Dendritic cell treated with granulocyte-macrophage colony-stimulating factor and Interleukin-4, amounts not matched to agents 40 ng/mL and 50 ng/mL, for 4 days (primary cell): Measurements from ENCODE around the gene PDSS2.

Experiments used
- H3K27ac Mint-ChIP-seq: one replicate; pipeline ENCODE4 v1.8.0; 2022; ENCODE audit warnings: mild to moderate bottlenecking, mixed read lengths
- H3K27me3 Mint-ChIP-seq: one replicate; pipeline ENCODE4 v1.8.0; 2022; ENCODE audit warnings: mild to moderate bottlenecking, mixed read lengths
- H3K36me3 Mint-ChIP-seq: one replicate; pipeline ENCODE4 v1.8.0; 2022; ENCODE audit warnings: low read depth, mixed read lengths
- H3K4me1 Mint-ChIP-seq: one replicate; pipeline ENCODE4 v1.8.0; 2022; ENCODE audit warnings: low read depth, mixed read lengths
- H3K4me3 Mint-ChIP-seq: one replicate; pipeline ENCODE4 v1.8.0; 2022; ENCODE audit warnings: mild to moderate bottlenecking, moderate library complexity, mixed read lengths
- H3K9me3 Mint-ChIP-seq: one replicate; pipeline ENCODE4 v1.8.0; 2022; ENCODE audit warnings: mixed read lengths
- intact Hi-C: fragments of 100-400 bp; cut with micrococcal nuclease; formaldehyde crosslinking; loops from one replicate; pipeline ENCODE4 v1.15.0; 2022

PDSS2 gene

GRCh38 chr6:107459283-107460082 is at the start of gene PDSS2:
Gene PDSS2 (minus strand): TSS chr6:107459564. CDS start chr6:107459285, 279 bp downstream.
- intact Hi-C loops = loop anchor here (2.0 kb wide), 1 partner anchor 211 kb away; no protein-coding TSS in a partner anchor
- Mint-ChIP-seq H3K36me3 (peaks cover 12% of the 10 kb centered on the region), H3K9me3 (no peaks in the 10 kb centered on the region), H3K4me1 (peaks cover 28% of the 10 kb centered on the region), H3K27me3 (peaks cover 1% of the 10 kb centered on the region), H3K27ac (peak within 1 kb of the TSS; percentile 99), H3K4me3 (peak within 1 kb of the TSS; percentile 96)

GRCh38 chr6:107506145-107506544 is 46.8 kb upstream of the PDSS2 start:
- Mint-ChIP-seq H3K4me1 (peaks cover 10% of the 10 kb centered on the region), H3K9me3 (no peaks in the 10 kb centered on the region), H3K4me3 (no peak overlapping the region), H3K27me3 (no peaks in the 10 kb centered on the region), H3K27ac (no peak overlapping the region), H3K36me3 (no peaks in the 10 kb centered on the region)
- intact Hi-C loops = no loop called here

GRCh38 chr6:107504270-107505026 is 45.1 kb upstream of the PDSS2 start:
- Mint-ChIP-seq H3K36me3 (no peaks in the 10 kb centered on the region), H3K9me3 (no peaks in the 10 kb centered on the region), H3K27me3 (no peaks in the 10 kb centered on the region), H3K4me1 (peaks cover 10% of the 10 kb centered on the region), H3K4me3 (no peak overlapping the region), H3K27ac (no peak overlapping the region)
- intact Hi-C loops = no loop called here

GRCh38 chr6:107496892-107497684 is 37.7 kb upstream of the PDSS2 start:
- peaks cover 7% of the 10 kb centered on the region for H3K4me1 Mint-ChIP-seq
- peaks cover 17% of the 10 kb centered on the region for H3K27me3 Mint-ChIP-seq
- no peaks in the 10 kb centered on the region for H3K9me3 Mint-ChIP-seq
- H3K36me3 Mint-ChIP-seq = no peaks in the 10 kb centered on the region
- intact Hi-C loops = no loop called here
- no peak overlapping the region for H3K27ac Mint-ChIP-seq
- H3K4me3 Mint-ChIP-seq = no peak overlapping the region

GRCh38 chr6:107495971-107496370 is 36.6 kb upstream of the PDSS2 start:
- intact Hi-C loops = no loop called here
- peaks cover 14% of the 10 kb centered on the region for H3K4me1 Mint-ChIP-seq
- no peaks in the 10 kb centered on the region for H3K9me3 Mint-ChIP-seq
- no peak overlapping the region for H3K27ac Mint-ChIP-seq
- no peaks in the 10 kb centered on the region for H3K36me3 Mint-ChIP-seq
- peaks cover 17% of the 10 kb centered on the region for H3K27me3 Mint-ChIP-seq
- H3K4me3 Mint-ChIP-seq = no peak overlapping the region

GRCh38 chr6:107495196-107495643 is 35.9 kb upstream of the PDSS2 start:
- intact Hi-C loops = no loop called here
- Mint-ChIP-seq H3K4me1 (peaks cover 20% of the 10 kb centered on the region), H3K27ac (no peak overlapping the region), H3K36me3 (peaks cover 5% of the 10 kb centered on the region), H3K9me3 (no peaks in the 10 kb centered on the region), H3K4me3 (no peak overlapping the region), H3K27me3 (peaks cover 17% of the 10 kb centered on the region)

GRCh38 chr6:107493158-107494057 is 34.0 kb upstream of the PDSS2 start:
- Mint-ChIP-seq H3K4me1 (peaks cover 32% of the 10 kb centered on the region), H3K9me3 (no peaks in the 10 kb centered on the region), H3K4me3 (no peak overlapping the region), H3K36me3 (peaks cover 7% of the 10 kb centered on the region), H3K27ac (no peak overlapping the region), H3K27me3 (peaks cover 25% of the 10 kb centered on the region)
- intact Hi-C loops = no loop called here

GRCh38 chr6:107491760-107492660 is 32.6 kb upstream of the PDSS2 start:
- H3K36me3 Mint-ChIP-seq = peaks cover 7% of the 10 kb centered on the region
- H3K4me3 Mint-ChIP-seq = no peak overlapping the region
- no peaks in the 10 kb centered on the region for H3K9me3 Mint-ChIP-seq
- H3K27ac Mint-ChIP-seq = no peak overlapping the region
- peaks cover 39% of the 10 kb centered on the region for H3K4me1 Mint-ChIP-seq
- peaks cover 33% of the 10 kb centered on the region for H3K27me3 Mint-ChIP-seq
- intact Hi-C loops = no loop called here

GRCh38 chr6:107491138-107491609 is 31.8 kb upstream of the PDSS2 start:
- H3K4me3 Mint-ChIP-seq = peak overlapping the region; percentile 88
- H3K36me3 Mint-ChIP-seq = peaks cover 7% of the 10 kb centered on the region
- peaks cover 39% of the 10 kb centered on the region for H3K4me1 Mint-ChIP-seq
- intact Hi-C loops = no loop called here
- peaks cover 40% of the 10 kb centered on the region for H3K27me3 Mint-ChIP-seq
- no peaks in the 10 kb centered on the region for H3K9me3 Mint-ChIP-seq
- no peak overlapping the region for H3K27ac Mint-ChIP-seq

GRCh38 chr6:107490566-107491137 is 31.3 kb upstream of the PDSS2 start:
- peak overlapping the region; percentile 66 for H3K27ac Mint-ChIP-seq
- H3K9me3 Mint-ChIP-seq = no peaks in the 10 kb centered on the region
- peaks cover 39% of the 10 kb centered on the region for H3K4me1 Mint-ChIP-seq
- H3K27me3 Mint-ChIP-seq = peaks cover 42% of the 10 kb centered on the region
- intact Hi-C loops = no loop called here
- peaks cover 7% of the 10 kb centered on the region for H3K36me3 Mint-ChIP-seq
- peak overlapping the region; percentile 88 for H3K4me3 Mint-ChIP-seq

- intact Hi-C loops = no loop called here
- Mint-ChIP-seq H3K9me3 (no peaks in the 10 kb centered on the region), H3K4me1 (peaks cover 33% of the 10 kb centered on the region), H3K36me3 (peaks cover 7% of the 10 kb centered on the region), H3K4me3 (peak within 1 kb of the TSS; percentile 88), H3K27me3 (peaks cover 42% of the 10 kb centered on the region), H3K27ac (peak within 1 kb of the TSS; percentile 66)
Observed at GRCh38 chr6:107489636-107490565, 30.5 kb upstream of the PDSS2 start, which contains the start of gene SOBP. Gene SOBP (plus strand): TSS chr6:107490117. CDS start chr6:107490617, 500 bp downstream.
